Measurements from ENCODE around the gene BBLN.
"Not testable (repeated sequence)": the region's sequence is repeated elsewhere in the genome, so short reads cannot be mapped to it uniquely, and the experiment has no call there.

BBLN gene

DNA sequence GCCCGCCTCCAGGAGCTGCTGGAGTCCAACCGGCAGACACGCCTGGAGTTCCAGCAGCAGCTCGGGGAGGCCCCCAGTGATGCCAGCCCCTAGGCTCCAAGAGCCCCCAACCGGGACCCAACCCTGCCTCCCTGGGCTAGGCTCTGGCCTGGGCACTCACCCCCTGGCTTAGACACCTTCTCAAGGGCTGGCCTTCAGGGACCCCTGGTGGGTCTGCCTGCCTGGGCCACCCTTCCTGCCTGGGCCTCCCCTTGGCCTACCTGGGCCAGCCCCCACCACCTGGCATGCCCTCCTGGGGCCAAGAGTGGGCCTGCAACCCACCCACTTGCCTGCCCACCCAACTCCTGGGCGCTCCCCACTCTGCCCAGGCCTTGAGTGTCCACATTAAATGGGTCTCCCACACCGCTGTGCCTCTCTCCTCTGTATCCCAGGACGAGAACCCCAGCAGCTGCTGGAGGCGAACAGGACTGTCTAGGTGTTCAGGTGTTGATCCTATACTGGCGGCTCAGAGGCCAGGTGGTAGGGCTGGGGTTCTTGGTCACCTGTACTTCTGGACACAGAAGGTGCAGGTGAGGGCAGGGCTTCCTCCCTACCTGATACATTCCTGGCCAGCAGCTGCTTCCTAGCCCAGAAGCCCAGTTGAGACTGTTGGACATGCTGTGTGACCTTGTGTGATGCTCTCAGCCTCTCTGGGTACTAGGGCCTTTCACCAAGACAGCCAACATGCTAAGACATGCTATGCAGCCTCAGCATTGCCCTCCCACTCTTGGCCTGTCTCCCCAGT, 3.6 kb downstream of the BBLN start:
- no peak for DNase-seq

DNA sequence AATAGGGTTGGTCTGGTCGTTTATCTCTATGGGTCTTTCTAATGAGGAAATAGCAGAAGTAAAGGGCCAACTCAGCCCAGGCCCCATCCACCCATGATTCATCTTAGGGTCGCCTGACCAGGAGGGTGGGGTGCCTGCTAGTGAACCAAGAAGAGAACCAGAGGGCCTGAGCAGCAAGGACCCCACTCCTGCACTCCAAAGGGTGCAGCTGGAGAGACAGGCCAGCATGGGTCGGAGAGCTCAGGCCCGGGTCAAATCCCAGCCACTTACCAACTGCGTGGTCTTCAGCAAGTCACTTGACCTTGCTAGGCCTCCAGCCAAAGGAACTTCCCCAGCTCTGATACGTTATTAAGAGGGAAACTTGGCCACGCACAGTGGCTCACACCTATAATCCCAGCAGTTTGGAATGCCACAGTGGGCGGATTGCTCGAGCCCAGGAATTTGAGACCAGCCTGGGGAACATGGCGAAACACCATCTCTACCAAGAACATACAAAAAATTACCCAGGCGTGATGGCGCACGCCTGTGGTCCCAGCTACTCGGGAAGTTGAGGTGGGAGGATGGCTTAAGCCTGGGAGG, 4.3 kb downstream of the BBLN start:
- DNase-seq, result no peak

DNA sequence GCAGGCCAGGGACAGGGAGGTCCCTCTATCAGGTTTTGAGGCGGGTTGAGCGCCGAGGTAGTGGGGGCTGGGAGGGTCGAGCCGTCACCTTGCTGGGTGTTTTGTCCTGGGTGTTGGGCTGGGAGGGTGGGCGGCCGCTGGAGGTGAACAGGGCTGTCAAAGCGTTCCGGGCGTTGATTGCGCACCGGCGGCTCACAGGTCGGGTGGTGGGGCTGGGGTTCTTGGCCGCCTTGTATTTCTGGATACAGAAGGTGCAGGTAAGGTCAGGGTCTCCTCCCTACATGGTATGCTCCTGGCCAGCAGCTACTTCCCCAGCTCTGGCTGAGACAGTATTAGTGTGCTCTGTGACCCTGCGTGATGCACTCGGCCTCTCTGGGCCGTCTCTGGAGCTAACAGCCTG, 6.1 kb downstream of the BBLN start:
- no peak for DNase-seq

DNA sequence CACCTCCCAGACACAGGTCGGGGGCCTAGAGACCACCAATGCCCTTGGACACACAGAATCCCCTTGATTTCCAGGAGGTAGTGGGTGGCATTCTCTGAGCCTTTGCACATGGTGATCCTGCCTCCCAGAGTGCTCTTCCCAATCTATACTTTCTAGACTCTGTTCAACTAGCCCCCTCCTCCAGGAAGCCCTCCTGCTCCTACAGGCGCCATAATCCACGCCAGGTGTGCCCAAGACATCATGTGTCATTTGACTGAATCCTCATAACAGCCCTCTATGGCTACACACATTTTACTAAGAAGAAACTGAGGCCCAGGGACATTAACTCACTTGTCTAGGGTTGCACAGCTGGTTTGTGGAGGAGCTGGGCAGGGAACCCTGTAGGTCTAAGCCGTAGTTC, 7.1 kb downstream of the BBLN start:
- no peak for DNase-seq

DNA sequence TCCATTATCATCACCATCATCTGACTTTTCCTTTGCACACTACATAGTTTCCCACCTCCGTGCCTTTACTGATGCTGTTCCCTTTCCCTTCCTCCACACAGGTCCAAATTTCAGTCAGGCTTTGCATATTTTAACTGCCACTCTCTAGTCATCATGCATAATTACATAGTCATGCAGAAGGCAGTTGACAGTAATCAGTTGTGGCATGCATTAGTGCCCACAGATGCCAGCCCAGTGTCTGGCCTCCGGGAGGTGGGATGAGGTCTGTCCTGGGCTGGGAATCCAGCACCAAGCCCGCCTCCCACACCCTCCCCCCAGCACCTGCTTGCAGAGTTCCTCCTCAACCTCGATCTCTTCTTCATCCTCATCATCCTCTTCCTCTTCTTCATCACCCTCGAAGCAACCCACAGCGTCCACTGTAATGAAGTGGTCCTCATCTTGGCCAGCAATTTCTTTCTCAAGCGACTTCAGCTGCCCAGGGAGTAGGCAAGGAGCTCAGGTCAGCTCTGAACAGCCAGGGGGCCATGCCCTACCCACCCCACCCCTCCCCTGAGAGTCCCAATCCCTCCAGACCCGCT, 8.8 kb downstream of the BBLN start:
- no peak for DNase-seq

DNA sequence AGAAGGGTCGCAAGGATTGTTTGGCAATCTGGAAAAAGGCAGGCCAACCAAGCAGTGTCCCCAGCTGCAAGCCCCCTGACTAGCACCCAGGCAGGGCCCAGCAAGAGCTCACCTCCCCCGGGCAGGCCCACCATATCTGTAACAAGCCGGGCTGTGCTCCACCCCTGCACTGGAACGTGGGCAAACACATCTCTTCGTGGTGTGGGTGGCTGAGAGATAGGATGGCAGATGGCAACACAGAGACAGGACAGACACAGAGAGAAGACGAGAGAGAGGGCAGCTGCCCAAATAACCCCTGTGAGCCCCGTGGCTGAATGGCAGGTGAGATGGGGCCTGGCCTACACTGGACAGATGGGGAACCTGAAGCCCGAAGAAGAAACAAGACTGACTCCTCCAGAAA, 9.4 kb downstream of the BBLN start:
- DNase-seq, result no peak

DNA sequence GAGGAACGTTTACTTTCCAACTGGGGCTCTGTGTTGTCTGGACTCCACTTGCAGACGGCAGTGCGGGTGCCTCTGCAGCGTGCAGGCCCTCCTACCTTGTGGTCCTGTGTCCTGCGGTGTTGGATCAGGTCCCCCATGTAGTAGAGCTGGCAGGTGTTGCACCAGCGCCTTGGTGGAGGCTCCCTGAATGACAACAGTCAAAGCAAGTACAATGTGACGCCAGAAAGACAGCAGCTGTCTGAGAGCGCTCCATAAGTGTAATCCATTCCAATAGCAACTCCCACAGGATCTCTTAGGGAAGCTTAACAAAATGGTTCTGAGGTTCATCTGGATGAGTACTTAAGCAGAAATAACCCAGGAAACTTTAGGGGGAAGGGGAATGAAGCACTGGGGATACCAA, 9.9 kb downstream of the BBLN start:
- DNase-seq, result no peak

DNA sequence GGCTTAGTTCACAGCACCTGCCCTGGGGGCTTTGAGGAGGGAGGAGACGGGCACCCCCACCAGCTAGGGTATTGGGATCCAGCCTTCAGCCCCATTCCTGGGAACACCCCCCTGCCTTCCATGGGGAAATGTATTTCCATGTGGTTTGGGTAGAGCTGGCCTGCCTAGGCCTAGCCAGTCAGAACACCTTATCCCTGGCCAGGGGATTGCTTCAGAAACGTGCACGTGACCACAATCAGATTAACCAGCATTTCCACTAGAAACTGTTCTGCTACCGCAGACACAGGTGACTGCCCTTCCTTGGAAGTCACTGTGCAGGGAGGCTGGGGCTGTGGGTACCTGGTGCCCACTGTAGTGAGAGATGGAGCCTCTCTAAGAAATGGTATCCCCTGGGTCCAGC, 14.0 kb downstream of the BBLN start:
- DNase-seq, result no peak

DNA sequence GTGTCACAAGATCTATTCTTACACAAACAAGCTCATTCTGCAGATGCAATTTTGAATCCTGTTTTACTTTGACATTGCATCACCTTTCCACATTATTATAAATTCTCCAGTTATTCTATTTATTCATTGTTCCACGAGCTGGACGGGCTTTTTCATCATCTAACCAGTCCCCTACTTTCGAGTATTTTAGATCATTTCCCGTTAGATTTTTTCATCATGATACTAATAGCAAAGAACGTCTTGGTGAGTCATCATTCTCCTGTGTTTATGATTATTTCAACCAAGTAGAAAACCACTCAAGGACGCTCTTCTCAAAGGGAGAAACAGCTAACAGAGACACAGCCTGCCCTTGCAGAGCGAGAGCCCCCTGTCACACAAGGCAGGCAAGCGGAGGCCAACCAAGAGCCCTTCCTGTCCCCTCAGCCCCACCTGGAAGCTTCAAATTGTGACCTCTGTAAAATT, 15.1 kb downstream of the BBLN start:
- no peak for DNase-seq

DNA sequence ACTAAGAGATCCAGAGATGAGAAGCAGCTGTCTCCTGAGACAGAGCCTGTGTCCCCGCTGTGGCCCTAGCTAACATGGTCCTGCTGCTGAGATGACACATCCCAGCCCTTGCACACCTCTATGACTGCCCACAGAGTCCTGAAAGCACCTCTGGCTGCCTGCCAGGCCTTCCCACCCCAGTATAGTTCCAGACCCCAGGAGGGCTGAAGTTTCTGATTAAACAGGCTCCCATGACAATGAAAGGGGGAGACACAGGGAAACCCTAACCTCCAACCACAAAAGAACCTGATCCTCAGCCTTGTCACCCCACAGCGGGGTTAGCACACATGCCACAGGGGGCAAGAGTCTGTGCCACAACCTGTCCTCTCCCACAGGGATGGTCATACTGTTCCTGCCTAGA, 15.7 kb downstream of the BBLN start:
- no peak for DNase-seq

DNA sequence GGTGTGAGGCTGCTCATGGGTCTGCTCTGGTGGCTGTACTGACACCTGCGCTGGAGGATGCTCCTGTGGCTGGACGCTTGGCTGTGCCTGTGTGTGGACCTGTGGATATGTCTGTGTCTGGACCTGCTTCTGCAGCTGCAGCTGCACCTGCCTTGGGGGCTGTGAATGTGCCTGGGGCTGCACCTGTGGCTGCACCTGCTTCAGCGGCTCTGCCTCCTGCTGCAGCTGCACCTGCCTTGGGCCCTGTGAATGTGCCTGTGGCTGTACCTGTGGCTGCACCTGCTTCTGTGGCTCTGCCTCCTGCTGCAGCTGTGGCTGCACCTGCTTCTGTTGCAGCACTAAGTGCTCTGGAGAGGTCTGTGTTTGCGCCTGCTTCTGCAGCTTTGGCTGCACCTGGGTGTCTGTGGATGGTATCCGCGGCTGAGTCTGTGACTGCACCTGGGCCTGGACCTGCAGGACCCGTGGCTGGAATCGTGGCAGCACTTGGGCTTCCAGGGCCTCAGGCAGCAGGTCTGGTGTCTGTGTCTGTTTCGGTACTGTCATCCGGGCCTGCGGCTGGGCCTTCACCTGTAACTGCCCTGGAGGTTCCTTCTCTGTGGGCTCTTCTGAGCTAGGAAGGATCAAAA, 18.9 kb downstream of the BBLN start:
- DNase-seq, result no peak

DNA sequence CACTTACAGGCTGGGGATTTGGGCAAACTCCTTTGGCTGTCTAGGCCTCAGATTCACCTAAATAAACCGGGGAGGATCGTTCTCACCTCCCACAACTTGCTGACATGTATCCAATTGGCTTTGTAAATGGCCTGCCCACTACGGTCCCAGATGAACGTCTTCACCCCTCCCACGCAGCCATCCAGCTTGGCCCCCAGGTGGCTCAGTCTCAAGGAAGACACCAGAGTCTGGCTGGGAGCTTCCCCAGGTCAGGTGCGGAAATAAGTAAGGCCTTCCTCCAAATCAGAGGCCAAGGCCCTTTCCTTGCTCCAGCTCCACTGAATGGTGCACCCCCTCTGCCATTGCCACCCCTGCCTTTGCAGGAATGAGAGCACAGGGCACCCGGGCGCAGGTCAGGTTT, 19.9 kb downstream of the BBLN start:
- no peak for DNase-seq

DNA sequence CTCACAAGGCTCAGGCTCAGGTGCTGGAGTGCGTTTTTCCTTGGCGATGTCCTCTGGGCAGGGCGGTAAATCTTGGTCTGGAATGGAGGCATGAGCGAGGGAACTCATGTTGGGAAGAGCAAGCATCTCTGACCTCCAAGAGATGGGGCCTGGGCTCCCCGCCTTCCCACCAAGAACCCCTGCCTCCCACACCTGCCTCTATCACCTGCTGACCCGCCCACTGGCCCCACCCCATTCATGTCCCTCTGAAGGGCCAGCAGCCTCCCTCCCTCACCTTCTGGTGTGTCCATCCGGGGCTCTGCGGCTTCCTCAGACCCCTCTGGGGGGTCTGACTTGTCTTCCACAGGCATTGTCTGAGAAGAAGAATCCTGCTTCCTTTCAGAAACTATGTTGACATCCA, 20.4 kb downstream of the BBLN start:
- DNase-seq, result no peak

DNA sequence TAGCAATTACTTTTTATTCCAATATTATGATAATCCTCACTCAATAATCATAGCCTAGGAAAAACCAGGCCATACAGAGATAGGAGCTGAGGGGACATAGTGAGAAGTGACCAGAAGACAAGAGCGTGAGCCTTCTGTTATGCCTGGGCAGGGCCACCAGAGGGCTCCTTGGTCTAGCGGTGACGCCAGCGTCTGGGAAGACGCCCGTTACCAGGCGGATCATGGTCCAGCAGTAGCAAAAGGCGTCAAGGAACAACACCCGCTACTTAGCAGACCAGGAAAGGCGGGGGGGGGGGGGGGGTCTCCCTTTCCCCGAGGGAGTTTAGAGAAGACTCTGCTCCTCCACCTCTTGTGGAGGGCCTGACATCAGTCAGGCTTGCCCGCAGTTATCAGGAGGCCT, 21.4 kb downstream of the BBLN start:
- DNase-seq, result not testable (repeated sequence)

DNA sequence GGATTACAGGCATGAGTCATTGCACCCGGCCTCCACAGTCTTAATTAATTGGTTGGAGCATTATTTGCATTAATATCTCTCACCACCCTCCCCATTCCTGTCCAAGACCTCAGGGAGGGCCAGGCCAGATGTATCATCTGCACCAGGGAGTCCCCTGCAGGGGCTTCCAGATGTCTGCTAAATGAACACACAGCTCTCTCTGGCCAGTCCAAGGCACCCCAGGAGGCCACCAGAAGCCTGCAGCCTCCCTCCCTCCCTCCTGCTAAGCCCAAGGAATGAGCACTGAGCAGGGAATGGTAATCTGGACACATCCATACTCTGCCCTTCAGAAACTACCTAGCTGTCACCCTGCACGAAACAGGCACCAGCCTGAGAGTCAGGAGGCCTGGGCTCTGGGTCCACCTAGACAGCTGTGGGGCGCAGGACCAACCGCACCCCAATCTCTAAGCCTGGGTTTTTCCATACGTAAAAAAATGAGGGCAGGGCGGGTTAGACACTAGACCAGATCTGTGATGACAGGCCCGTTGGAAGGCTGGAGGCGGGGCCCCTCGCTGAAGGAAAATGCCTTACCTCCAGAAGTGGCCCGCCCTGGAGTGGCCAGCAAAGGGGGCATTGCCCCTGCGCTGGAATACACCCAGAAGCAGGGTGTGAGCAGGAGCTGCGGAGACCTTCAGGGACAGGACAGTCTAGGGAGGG, 23.0 kb downstream of the BBLN start:
- DNase-seq, result no peak

DNA sequence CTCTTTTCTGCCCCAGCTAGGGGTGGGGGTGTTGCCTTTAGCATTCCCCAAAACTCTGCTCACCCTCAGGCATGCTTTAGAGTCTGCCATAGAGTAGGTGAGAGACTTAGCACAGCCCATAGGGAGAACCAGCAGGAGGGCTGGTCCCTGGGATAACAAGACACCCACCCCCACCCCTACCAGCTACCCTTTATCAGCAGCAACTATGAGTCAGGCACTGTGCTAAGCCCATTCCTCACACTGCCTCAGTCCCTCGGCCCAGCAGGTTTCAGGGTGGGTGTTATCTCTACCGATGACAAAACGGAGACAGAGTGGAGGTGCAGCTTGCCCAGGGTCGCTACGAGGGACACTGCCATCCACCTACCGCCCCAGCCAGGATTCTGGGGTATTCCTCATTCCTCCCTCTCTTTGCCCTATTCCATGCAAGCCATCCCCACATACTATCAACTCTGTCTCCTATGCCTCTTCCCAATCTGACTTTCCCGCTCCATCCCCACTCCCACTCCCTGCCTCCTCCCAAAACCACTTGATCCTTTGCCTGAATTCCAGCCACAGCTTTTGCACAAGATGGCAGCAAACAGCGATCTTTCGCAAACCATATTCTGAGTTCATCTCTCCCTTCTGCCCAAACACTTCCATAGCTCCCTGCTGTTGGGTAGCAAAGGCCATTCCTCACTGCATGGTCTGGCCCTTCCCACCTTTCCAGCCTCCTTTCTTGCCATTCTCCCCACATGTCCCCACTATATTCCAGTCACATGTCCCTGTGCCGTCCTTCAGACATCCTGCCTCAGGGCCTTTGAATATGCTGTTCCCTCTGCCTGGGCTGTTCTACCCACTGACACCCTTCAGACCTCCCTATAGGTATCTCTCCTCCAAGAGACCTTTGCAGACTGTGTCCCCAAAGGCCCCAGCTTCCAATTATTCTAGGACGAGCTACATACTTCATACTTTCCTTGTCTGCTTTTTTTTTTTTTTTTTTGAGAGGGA, 26.2 kb downstream of the BBLN start:
- no peak for DNase-seq

DNA sequence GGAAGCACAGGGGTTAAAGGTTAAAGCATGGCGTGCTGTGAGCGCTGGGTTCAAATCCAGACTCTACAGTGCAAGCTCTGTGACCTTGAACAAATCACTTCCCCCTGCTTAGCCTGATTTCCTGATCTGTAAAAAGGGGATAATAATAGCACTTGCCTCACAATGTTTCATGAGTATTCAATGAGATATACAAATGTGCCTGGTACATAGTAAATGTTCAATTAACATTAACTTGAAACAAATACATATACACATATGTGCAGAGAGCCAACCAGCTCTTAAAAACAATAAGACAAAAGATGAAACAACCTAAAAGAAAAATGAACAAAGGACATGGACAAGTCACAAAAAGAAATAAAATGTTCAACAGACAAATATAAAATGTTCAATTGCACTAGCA, 27.3 kb downstream of the BBLN start:
- DNase-seq, result no peak

DNA sequence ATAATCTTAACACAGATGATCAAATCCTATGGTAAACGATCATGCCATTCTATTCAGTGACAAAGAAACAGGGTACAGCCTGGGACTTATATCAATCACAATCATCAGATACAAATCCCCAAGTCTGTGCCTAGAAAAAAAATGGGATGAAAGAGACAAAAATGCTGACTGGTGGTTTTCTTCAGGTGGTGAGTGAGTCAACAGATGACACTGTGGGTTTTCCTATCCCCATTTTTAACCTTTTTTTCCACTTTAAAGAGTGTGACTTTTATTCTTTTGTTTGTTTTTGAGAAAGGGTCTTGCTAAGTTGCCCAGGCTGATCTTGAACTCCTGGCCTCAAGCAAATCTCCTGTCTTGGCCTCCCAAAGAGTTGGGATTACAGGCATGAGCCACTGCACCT, 28.1 kb downstream of the BBLN start:
- no peak for DNase-seq

DNA sequence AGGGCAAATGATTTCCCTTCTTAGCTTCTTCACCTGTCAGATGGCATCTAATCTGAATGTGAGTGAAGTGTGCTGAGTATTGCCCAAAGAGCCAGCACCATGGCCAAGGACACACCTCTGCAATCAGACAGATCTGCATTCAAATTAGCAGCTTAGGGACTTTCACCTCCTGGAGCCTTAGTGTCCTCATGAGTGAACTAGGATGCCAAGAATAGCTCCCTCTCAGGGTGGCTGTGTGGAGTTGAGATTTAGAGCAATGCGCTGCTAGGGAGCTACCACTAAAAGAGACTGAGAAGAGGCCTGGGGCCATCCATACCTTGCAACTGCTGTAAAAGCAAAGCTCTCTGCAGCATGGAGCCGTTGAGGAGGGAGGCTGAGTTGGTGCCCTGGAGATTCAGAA, 29.9 kb downstream of the BBLN start:
- DNase-seq, result no peak

DNA sequence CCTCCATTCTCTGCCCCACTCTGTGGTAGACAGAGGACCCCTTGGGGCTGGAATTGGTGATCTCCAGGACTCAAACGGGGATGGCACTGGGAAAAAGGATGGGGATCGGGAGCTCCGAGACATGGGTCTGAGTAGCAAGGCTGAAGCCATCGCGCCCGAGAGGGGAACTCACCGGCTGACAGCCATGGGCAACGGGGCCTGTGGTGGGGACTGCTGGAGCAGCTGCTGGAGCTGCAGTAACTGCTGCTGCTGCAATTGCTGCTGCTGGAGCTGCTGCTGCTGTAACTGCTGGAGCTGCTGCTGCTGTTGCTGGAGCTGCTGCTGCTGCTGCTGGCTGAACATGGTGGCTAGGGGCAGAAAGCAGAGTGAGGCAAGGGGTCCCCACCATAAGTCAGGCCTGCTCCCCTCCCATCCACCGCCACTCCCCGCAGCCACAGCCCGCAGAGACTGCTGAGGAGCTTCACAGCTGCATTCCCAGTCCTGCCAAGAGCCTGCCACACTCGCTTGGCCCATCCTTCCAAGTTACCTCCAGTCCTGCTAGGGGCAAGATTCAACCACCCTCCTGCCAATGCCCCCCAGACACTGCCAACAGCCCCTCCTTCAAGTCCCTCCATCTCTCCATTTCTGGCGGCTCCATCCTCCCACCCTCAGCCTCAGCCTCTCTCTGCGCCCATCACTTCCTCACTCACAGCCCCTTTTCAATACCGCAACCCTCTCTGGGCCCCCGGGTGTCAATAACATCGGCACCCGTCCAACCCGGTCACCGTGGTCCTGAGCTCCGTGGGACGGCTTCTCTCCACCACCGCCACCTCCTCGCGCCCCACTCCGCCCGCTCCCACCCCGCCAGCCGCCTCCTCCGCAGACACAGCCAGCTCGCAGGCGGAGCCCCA, 30.7 kb downstream of the BBLN start:
- DNase-seq, result no peak

DNA sequence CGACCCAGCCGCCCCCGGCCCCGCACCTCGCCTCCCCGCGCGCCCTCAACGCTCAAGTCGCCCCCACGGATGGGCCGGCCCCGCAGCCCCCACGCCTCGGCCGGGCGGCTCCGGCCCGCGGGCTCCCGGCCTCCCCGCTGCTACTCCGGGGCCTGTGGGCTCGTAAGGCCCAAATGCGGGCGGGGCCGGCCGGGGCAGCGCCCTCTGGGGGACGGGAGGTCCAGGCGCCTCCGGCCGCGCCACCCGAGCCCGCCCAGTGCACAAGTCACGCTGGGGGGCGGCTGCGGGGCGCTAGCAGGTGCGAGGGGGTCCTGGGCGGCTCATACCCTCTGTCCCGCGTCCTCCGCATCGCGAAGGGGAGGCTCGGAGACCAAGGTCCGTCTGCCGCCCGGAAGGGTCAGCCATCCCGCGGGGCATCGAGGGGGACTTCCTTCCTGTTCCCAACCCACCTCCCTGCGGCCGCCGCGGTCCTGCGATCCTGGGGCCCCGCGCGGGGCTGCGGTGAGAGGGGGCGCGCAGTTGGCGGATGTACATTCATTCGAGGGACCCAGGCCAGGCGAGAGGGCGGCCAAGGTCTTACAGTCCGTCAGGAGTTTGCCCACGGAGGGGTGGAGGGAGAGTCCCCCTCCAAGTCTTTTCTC, 31.5 kb downstream of the BBLN start, which contains the start of gene CIZ1:
TSS of gene CIZ1 (minus strand) at position 167 of the 641 bp plus-strand sequence. CDS start 715 bp downstream, outside the sequence.
- DNase-seq, result peak; percentile 68
